Activated naive CD4-positive, alpha-beta T cell treated with anti-CD3 and anti-CD28 coated beads, Interleukin-2, amount 50 U/mL, for 72 hours (primary cell): ENCODE data around the gene CDK8. TPM values are rescaled to one million over a fixed set of nuclear protein-coding genes. Genes with fewer than 3 reads are reported as not detected.

Experiments
- ATAC-seq, 2 donors: fragments of 150-1000 bp; cut with Tn5 transposase; 2 replicates each; pipeline ENCODE4 v1.10.0; 2021; ENCODE audit warnings: mild to moderate bottlenecking in 2 of 2, moderate library complexity in 2 of 2
- DNase-seq, 2 donors: peaks; one replicate each; pipeline ENCODE4 v3.0.0; 2021 to 2022; ENCODE audit warnings: low spot score in 2 of 2
- H3K27ac Mint-ChIP-seq, 2 donors: one replicate each; pipeline ENCODE4 v1.8.0; 2022; ENCODE audit warnings: mild to moderate bottlenecking in 2 of 2, mixed read lengths in 2 of 2
- H3K36me3 Mint-ChIP-seq, 2 donors: one replicate each; pipeline ENCODE4 v1.8.0; 2022; ENCODE audit warnings: mixed read lengths in 2 of 2
- H3K9me3 Mint-ChIP-seq, 2 donors: one replicate each; pipeline ENCODE4 v1.8.0; 2022; ENCODE audit warnings: mixed read lengths in 2 of 2
- total RNA-seq, 2 donors: library from RNA; stranded (reverse); gene quantifications; one replicate each; pipeline ENCODE4 v1.2.3, GENCODE V29; 2022

CDK8 gene
- total RNA-seq, 2 donors from 2014 or later: 16.5 to 16.9 TPM

GRCh38 chr13:26435646-26436045, 181.7 kb downstream of the CDK8 start:
- DNase-seq (no peak), ATAC-seq (no peak)
- Mint-ChIP-seq H3K9me3 (peaks cover 21 to 22% of the 10 kb centered on the region in 2 donors), H3K36me3 (peaks cover 10 to 20% of the 10 kb centered on the region in 2 donors), H3K27ac (no peak overlapping the region)

DNA sequence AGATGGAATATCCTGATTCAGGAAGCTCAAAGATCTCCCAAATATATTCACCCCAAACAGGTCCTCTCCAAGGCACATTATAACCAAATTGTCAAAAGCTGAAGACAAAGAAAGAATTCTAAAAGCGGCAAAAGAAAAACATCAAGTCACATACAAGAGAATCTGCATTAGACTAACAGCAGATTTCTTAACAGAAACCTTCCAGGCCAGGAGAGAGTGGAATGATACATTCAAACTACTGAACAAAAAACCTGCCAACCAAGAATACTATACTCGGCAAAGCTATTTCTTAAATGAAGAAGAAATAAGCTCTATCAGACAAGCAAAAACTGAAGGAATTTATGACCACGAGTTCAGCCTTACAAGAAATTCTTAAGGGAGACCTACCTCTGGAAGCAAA, 183.0 kb downstream of the CDK8 start:
- no peak for ATAC-seq
- Mint-ChIP-seq H3K36me3 (peaks cover 10 to 20% of the 10 kb centered on the region in 2 donors), H3K9me3 (peaks cover 21 to 22% of the 10 kb centered on the region in 2 donors), H3K27ac (no peak overlapping the region)
- DNase-seq: no peak

GRCh38 chr13:26440111-26440510, 186.2 kb downstream of the CDK8 start:
- Mint-ChIP-seq H3K9me3 (peaks cover 12 to 13% of the 10 kb centered on the region in 2 donors), H3K36me3 (peaks cover 10 to 20% of the 10 kb centered on the region in 2 donors), H3K27ac (no peak overlapping the region)
- ATAC-seq (no peak), DNase-seq (no peak)

- peaks cover 4 to 9% of the 10 kb centered on the region in 2 donors for H3K36me3 Mint-ChIP-seq
- no peak overlapping the region for H3K27ac Mint-ChIP-seq
- peaks cover 5% of the 10 kb centered on the region in 2 donors for H3K9me3 Mint-ChIP-seq
- no peak for ATAC-seq
- DNase-seq: no peak
Observed at GRCh38 chr13:26441476-26441875, 187.5 kb downstream of the CDK8 start.

DNA sequence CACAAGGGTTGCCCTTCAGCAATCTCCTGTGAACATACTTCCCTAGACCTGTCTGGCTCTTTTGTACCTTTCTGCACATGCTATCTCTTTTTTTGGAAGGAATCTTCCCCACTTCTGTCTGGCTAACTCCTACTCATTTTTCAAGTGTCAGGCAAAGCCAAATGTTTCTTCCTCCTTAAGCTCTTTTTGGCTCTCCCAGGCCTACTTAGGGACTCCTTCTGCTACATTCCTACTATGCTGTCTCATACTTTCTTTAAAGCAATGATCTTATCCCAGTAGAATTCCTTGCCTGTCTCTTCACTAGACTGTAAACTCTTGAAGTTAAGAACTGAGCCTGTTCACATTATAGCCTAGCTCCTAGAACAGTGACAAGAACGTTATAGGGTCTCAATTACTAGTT, 188.6 kb downstream of the CDK8 start:
- DNase-seq: no peak
- peaks cover under 1 to 1% of the 10 kb centered on the region in 2 donors for H3K9me3 Mint-ChIP-seq
- no peak for ATAC-seq
- H3K27ac Mint-ChIP-seq: no peak overlapping the region
- peaks cover 0 to 3% of the 10 kb centered on the region in 2 donors for H3K36me3 Mint-ChIP-seq

- no peak for DNase-seq
- no peak overlapping the region for H3K27ac Mint-ChIP-seq
- H3K9me3 Mint-ChIP-seq: peaks cover 3 to 9% of the 10 kb centered on the region in 2 donors
- no peak for ATAC-seq
- peaks cover 0 to 6% of the 10 kb centered on the region in 2 donors for H3K36me3 Mint-ChIP-seq
Observed at GRCh38 chr13:26445092-26445491, 191.2 kb downstream of the CDK8 start.

GRCh38 chr13:26446751-26447150, 192.8 kb downstream of the CDK8 start:
- H3K27ac Mint-ChIP-seq: no peak overlapping the region
- ATAC-seq: no peak
- peaks cover 0 to 16% of the 10 kb centered on the region in 2 donors for H3K36me3 Mint-ChIP-seq
- peaks cover 8 to 9% of the 10 kb centered on the region in 2 donors for H3K9me3 Mint-ChIP-seq
- no peak for DNase-seq

DNA sequence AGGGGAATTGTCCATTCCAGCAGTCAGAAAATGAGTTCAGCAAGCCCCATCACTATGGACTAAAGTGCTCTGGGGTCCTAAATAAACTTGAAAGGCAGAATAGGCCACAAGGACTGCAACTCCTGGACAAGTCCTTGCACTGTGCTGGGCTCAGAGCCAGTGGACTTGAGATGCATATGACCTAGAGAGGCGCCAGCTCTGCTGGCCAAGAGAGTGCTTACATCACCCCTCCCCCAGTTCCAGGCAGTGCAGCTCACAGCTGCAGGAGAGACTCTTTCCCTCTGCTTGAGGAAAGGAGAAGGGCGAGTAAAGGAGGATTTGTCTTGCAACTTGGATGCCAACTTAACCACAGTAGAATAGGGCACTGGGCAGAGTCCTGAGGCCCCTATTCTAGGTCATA, 194.1 kb downstream of the CDK8 start:
- no peak for DNase-seq

GRCh38 chr13:26449063-26449848, 195.3 kb downstream of the CDK8 start:
- no peak overlapping the region for H3K27ac Mint-ChIP-seq
- ATAC-seq (peak in 1 of 2 donors; percentile 43), DNase-seq (no peak)

More for the DNA sequence above, 194.1 kb downstream of the CDK8 start:
- Mint-ChIP-seq H3K27ac (no peak overlapping the region), H3K9me3 (peaks cover 8 to 9% of the 10 kb centered on the region in 2 donors), H3K36me3 (peaks cover 0 to 16% of the 10 kb centered on the region in 2 donors)
- no peak for ATAC-seq

More at GRCh38 chr13:26449063-26449848, 195.3 kb downstream of the CDK8 start:
- Mint-ChIP-seq H3K9me3 (peaks cover 9 to 10% of the 10 kb centered on the region in 2 donors), H3K36me3 (peaks cover 0 to 16% of the 10 kb centered on the region in 2 donors)

Other genes starting within 250 kb of the CDK8 start
- under 1 TPM; 0.16 to 0.58 TPM for gene SHISA2, start 202.1 kb upstream of the CDK8 start, total RNA-seq
- gene RNF6, start 31.8 kb upstream of the CDK8 start, total RNA-seq: 10 to 100 TPM; 32.7 to 35.1 TPM